Omental fat pad (tissue), 4 donors: ENCODE data around the gene P2RX1. TPM values are rescaled to one million over a fixed set of nuclear protein-coding genes. Genes with fewer than 3 reads are reported as not detected.

Experiments used
- ATAC-seq: fragments of 150-250 bp; one replicate; pipeline ENCODE4 v1.9.1; 2016; ENCODE audit warnings: mild to moderate bottlenecking, moderate library complexity; ENCODE audit not compliant: low FRiP score
- DNase-seq: peaks from one replicate; pipeline ENCODE4 v3.0.0-alpha.2; 2019; ENCODE audit warnings: low spot score
- total RNA-seq, 4 donors: library from RNA; depleted of rRNA; stranded (reverse); fragments of >200 nt; gene quantifications; one replicate each; pipeline ENCODE4 v1.1.0, GENCODE V29; 2016
- TF ChIP-seq, protein P1 (sequence below), 3 donors: fragments of 450-650 bp; IDR thresholded peaks; one replicate each; pipeline ENCODE4 v1.5.1; 2016 to 2017; ENCODE audit warnings: antibody characterized with exemption in 3 of 3, mild to moderate bottlenecking in 3 of 3, moderate library complexity in 2 of 3

P2RX1 gene
- total RNA-seq, 4 donors from 2014 or later: 1.1 to 4.7 (median 2.7) TPM

DNA sequence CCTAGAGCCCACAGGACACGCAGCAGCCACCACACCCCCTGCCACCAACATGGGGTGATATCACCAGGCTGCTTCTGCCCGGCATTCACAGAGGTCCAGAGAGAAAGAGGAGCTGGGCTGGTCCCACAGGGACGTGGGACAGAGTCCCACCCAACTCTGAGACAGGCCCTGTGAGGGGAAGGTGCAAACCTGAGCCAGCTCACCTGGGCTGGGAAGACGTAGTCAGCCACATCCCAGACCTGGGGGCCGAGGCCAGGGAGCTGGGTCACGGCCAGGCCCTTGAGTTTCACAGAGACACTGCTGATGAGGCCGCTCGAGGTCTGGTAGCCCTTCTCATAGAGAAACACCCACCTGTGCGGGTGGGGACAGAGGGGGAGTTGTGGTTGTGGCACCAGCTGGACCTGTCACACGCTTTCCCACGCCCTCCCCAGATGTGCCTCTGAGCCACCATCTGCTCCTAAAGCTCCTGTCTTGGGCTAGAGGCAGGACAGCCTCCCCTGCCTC is 11.2 kb downstream of the P2RX1 start:
- no peak for ATAC-seq
- TF ChIP-seq, protein P1, sequence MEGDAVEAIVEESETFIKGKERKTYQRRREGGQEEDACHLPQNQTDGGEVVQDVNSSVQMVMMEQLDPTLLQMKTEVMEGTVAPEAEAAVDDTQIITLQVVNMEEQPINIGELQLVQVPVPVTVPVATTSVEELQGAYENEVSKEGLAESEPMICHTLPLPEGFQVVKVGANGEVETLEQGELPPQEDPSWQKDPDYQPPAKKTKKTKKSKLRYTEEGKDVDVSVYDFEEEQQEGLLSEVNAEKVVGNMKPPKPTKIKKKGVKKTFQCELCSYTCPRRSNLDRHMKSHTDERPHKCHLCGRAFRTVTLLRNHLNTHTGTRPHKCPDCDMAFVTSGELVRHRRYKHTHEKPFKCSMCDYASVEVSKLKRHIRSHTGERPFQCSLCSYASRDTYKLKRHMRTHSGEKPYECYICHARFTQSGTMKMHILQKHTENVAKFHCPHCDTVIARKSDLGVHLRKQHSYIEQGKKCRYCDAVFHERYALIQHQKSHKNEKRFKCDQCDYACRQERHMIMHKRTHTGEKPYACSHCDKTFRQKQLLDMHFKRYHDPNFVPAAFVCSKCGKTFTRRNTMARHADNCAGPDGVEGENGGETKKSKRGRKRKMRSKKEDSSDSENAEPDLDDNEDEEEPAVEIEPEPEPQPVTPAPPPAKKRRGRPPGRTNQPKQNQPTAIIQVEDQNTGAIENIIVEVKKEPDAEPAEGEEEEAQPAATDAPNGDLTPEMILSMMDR (IDR thresholded peaks at IDR 0.05): no peak
- DNase-seq: no peak

DNA sequence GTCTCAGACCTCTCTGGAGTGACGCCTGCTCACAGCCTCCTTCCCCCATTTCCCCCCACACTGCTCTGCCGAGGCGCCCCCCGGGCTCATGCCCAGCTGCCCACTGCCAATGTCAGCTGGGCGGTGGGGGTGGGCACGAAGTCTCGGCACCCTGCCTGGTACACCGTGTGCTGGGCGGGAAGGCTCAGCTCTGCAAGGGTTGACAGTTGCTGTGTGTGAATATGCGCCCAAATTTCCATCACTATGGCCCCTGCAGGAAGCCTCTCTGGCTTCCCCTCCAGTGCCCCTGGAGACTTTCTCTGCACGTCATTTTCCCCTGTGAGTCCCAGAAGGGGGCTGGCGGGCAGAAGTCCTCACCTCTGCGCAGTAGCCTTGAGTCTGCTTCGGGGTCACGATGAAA is 11.8 kb downstream of the P2RX1 start:
- ATAC-seq (no peak), DNase-seq (no peak)
- TF ChIP-seq, protein P1 (IDR thresholded peaks at IDR 0.05): no peak

DNA sequence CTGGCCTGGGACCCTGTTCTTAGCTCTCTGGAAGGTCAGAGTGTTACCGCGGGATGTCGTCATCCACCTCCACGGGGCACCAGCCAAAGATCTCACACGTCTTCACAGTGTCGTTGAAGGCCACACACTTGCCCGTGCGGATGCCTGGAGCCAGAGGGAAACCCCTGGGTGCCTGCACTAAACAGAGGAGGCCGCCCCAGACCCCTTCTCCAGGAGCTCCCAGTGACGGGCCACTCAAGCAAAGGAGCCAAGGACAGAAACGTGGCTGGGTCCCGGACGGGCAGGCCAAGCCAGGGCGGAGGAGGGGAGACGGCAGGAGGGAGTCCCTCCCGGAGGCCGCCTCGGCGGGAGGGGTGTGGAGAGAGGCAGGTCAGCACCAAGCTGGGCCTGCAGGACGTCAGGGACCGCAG is 12.4 kb downstream of the P2RX1 start:
- ATAC-seq (no peak), DNase-seq (no peak)
- TF ChIP-seq, protein P1 (IDR thresholded peaks at IDR 0.05): no peak

DNA sequence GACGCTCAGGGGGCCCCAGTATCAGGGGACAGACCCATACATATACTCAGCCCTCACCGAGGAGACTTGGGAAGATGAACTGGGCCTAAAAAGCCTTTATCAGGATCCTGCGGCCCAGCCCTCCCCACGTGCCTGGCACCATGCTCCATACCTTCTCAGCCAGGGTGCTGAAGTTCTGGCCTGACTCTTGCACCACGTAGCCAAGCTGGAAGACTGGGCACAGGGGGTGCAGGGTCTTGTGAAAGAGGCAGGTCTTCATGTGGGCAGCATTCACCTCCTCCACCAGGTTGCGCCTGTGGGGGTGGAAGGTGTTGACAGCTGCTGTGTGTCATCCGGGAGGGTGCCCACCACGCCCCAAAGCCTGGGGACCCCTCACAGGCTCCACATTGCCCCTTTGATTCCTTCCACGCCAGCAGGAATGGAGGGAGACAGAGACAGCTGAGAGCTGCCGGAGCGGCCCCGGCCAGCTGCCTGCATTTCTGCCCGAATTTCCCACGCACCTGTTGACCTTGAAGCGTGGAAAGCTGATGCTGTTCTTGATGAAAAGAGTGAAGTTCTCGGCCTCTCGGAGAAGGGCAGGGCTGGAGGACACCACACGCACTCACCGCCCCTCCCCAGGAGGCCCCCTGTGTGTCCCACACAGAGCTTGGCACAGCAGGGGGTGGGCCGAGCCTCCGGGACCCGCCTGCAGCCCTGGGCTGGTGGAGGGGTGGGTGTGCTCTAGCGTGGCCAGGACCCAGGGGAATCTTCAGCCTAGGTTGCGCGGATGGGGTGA is 13.0 kb downstream of the P2RX1 start:
- TF ChIP-seq, protein P1 (IDR thresholded peaks at IDR 0.05): no peak
- no peak for DNase-seq
- no peak for ATAC-seq

DNA sequence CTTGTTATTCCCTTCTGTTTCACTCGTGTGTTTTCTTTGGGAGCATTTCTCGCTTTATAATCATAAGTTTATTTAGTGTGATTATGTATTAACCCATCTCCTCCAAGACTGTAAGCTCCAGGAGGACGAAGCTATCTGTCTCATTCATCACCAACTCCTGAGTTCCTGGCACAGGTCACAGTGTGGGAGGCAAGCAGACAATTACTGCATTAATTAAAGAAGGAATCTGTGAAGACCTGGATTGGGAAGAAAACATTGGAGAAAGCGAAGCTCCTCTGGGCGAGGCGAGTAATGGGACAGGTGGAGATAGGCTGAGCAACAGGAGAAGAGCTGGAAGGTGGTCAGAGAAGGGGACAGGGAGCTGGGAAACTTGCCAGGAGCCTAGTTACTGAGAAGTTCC is 15.6 kb downstream of the P2RX1 start:
- no peak for ATAC-seq
- TF ChIP-seq, protein P1 (IDR thresholded peaks at IDR 0.05): no peak
- no peak for DNase-seq

DNA sequence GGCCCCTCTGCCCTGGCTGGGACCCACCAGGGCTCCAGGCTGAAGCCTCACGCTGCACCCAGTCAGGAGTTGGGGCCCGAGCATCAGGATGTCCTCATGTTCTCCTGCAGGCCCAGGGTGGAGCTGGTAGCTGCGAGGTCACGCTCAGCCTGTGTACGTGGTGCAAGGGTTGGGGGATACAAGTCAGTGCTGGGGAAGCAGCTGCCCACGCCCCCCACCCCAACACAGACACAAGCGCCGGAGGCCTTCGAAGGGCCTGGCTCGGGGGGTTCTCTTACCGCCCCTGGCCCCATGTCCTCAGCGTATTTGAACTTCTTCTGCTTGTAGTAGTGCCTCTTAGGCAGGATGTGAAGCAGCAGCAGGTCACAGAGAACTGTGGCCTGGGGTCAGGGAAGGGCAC is 18.5 kb downstream of the P2RX1 start:
- DNase-seq (no peak), ATAC-seq (no peak)
- TF ChIP-seq, protein P1 (IDR thresholded peaks at IDR 0.05): no peak

DNA sequence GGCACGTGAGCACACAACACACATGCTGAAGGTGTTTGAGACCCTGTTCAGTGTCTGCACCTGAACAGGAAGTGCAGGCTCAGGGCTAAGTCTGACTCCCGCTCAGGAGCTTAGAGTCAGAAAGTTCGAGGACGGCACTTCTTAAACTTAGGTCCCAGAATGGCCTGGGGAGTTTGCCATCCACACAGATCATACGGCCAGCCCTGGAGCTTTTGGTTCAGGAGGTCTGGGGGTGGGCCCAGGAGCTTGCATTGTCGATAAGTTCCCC is 19.4 kb downstream of the P2RX1 start:
- no peak for DNase-seq
- TF ChIP-seq, protein P1 (IDR thresholded peaks at IDR 0.05): no peak
- ATAC-seq: no peak
